ENCODE results near the gene TCP11L2.

DNA sequence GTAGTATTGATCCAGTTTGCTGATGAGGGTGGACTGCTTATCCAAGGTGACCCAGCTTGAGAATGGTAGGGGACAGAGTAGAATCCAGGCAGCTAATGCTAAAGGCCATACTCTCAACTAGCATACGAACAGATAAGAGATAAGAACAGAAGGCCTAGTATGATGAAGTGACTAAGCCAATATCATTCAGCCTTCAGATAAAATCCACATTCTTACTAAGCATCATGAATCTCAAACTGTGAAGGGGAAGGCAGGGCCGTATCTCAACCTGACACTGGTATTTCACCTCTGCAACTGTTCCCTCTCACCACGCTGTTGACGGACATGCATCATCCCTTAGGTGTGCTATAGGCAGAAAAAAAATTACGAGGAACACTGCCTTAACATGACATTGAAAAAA, 46.6 kb upstream of the TCP11L2 start:
- TF ChIP-seq, protein P1, sequence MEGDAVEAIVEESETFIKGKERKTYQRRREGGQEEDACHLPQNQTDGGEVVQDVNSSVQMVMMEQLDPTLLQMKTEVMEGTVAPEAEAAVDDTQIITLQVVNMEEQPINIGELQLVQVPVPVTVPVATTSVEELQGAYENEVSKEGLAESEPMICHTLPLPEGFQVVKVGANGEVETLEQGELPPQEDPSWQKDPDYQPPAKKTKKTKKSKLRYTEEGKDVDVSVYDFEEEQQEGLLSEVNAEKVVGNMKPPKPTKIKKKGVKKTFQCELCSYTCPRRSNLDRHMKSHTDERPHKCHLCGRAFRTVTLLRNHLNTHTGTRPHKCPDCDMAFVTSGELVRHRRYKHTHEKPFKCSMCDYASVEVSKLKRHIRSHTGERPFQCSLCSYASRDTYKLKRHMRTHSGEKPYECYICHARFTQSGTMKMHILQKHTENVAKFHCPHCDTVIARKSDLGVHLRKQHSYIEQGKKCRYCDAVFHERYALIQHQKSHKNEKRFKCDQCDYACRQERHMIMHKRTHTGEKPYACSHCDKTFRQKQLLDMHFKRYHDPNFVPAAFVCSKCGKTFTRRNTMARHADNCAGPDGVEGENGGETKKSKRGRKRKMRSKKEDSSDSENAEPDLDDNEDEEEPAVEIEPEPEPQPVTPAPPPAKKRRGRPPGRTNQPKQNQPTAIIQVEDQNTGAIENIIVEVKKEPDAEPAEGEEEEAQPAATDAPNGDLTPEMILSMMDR (IDR thresholded peaks at IDR 0.05; ENCODE audit: low read depth, low read length) = no peak
- TF ChIP-seq EZH2phosphoT487 (IDR thresholded peaks at IDR 0.05; ENCODE audit: low read depth) = no peak
